HCT116 (cell line): ENCODE data around the gene TOR4A. TPM values are rescaled to one million over a fixed set of nuclear protein-coding genes. Genes with fewer than 3 reads are reported as not detected.

ENCODE experiments used
- ATAC-seq: fragments of 200-7000 bp; cut with Tn5 transposase; 2 replicates; pipeline ENCODE4 v1.9.1; 2020; ENCODE audit warnings: mild to moderate bottlenecking, moderate library complexity
- BruUV-seq: library from RNA; stranded (reverse); fragments of 400-500 nt; replicated peaks from 2 replicates; lab custom pipeline; 2021; lab: Mats Ljungman, UMichigan
- CTCF ChIA-PET: fragments of 300-600 bp; sonication (Branson Sonifier 250); formaldehyde crosslinking; loops from one replicate; lab custom pipeline; 2021; ENCODE audit warnings: antibody characterized with exemption; lab: Charles Lee
- POLR2A ChIA-PET: fragments of 300-600, 350-600 bp; sonication (Branson Sonifier 250); formaldehyde crosslinking; loops from one replicate; lab custom pipeline; 2021; ENCODE audit warnings: antibody characterized with exemption; lab: Charles Lee
- RAD21 ChIA-PET, 2 experiments: fragments of 300-600 bp; sonication (Branson Sonifier 250); formaldehyde crosslinking; loops; one replicate each; lab custom pipeline; 2023; ENCODE audit warnings: low total read pairs in 2 of 2; ENCODE audit not compliant: uncharacterized antibody in 2 of 2, unreplicated experiment in 2 of 2, low non-redundant PET in 1 of 2; lab: Charles Lee
- DNase-seq: peaks from one replicate; pipeline ENCODE4 v3.0.0-alpha.2; 2010; ENCODE audit warnings: low read depth, low spot score
- H2AFZ ChIP-seq: fragments of 200-600 bp; shearing (Covaris generic), sonication (generic); 2 replicates; pipeline ENCODE4 v1.6.1; 2017; ENCODE audit warnings: low read depth, mixed run types, mixed read lengths, antibody characterized with exemption, low read length; ENCODE audit not compliant: poor library complexity, severe bottlenecking
- H3K27ac ChIP-seq: 2 replicates; pipeline ENCODE4 v1.5.1; 2012; ENCODE audit warnings: low read depth, low read length
- H3K27me3 ChIP-seq: fragments of 200-600 bp; sonication (generic); 2 replicates; pipeline ENCODE4 v1.6.1; 2016; ENCODE audit warnings: mixed run types, low read length, mixed read lengths; ENCODE audit not compliant: insufficient read depth
- H3K36me3 ChIP-seq, 2 experiments: fragments of 200-500 bp in 1 of 2; fragments of 200-600 bp in 1 of 2; sonication (Bioruptor generic) in 1 of 2; sonication (generic) in 1 of 2; 2 replicates each; pipeline versions ENCODE4 v1.5.1 to v1.6.1; 2014 to 2016; ENCODE audit warnings: low read length in 2 of 2, inconsistent platforms in 1 of 2, mixed read lengths in 1 of 2, mixed run types in 1 of 2; ENCODE audit not compliant: insufficient read depth in 2 of 2, control insufficient read depth in 1 of 2
- H3K4me1 ChIP-seq, 2 experiments: fragments of 200-600 bp in 1 of 2; sonication (generic) in 1 of 2; 2 replicates each; pipeline versions ENCODE4 v1.5.1 to v1.6.1; 2012 to 2017; ENCODE audit warnings: low read length in 2 of 2, inconsistent platforms in 1 of 2, mild to moderate bottlenecking in 1 of 2, mixed read lengths in 1 of 2, mixed run types in 1 of 2, moderate library complexity in 1 of 2; ENCODE audit not compliant: insufficient read depth in 2 of 2, control insufficient read depth in 1 of 2
- H3K4me2 ChIP-seq: fragments of 200-600 bp; sonication (generic); 2 replicates; pipeline ENCODE4 v1.6.1; 2017; ENCODE audit warnings: mixed run types, low read length, mixed read lengths
- H3K4me3 ChIP-seq, 2 experiments: fragments of 200-600 bp in 1 of 2; sonication (generic) in 1 of 2; replicated peaks in 1 of 2; 2 replicates each; pipeline ENCODE4 v1.5.1; 2011 to 2016; ENCODE audit warnings: low read length in 2 of 2, control low read depth in 1 of 2, low read depth in 1 of 2, mild to moderate bottlenecking in 1 of 2, mixed read lengths in 1 of 2, mixed run types in 1 of 2
- H3K79me2 ChIP-seq: fragments of 200-600 bp; sonication (generic); 2 replicates; pipeline ENCODE4 v1.6.1; 2017; ENCODE audit warnings: mild to moderate bottlenecking, mixed run types, low read length, moderate library complexity, mixed read lengths; ENCODE audit not compliant: insufficient read depth
- H3K9ac ChIP-seq: fragments of 200-600 bp; sonication (generic); 2 replicates; pipeline ENCODE4 v1.6.1; 2016; ENCODE audit warnings: low read length, mixed read lengths
- H3K9me2 ChIP-seq: fragments of 200-600 bp; sonication (generic), shearing (Covaris generic); 2 replicates; pipeline ENCODE4 v1.6.1; 2017; ENCODE audit warnings: mixed run types, mild to moderate bottlenecking, moderate library complexity; ENCODE audit not compliant: insufficient read depth
- H3K9me3 ChIP-seq, 2 experiments: fragments of 200-500 bp in 1 of 2; fragments of 200-600 bp in 1 of 2; sonication (Bioruptor generic) in 1 of 2; sonication (generic) in 1 of 2; 2 replicates each; pipeline ENCODE4 v1.6.1; 2014 to 2017; ENCODE audit warnings: low read length in 2 of 2, mixed read lengths in 2 of 2, inconsistent platforms in 1 of 2, low read depth in 1 of 2, mild to moderate bottlenecking in 1 of 2, mixed run types in 1 of 2, moderate library complexity in 1 of 2; ENCODE audit not compliant: control insufficient read depth in 1 of 2, insufficient read depth in 1 of 2
- H4K20me1 ChIP-seq: fragments of 200-600 bp; sonication (generic), shearing (Covaris generic); 2 replicates; pipeline ENCODE4 v1.6.1; 2017; ENCODE audit warnings: mixed run types, mild to moderate bottlenecking, moderate library complexity; ENCODE audit not compliant: insufficient read depth
- POLR2A ChIP-seq: IDR thresholded peaks from 2 replicates; pipeline ENCODE4 v1.7.0; 2011; ENCODE audit warnings: borderline replicate concordance; ENCODE audit not compliant: insufficient read depth, insufficient read length; ENCODE audit errors: extremely low read depth
- SIN3A ChIP-seq: IDR thresholded peaks from 2 replicates; pipeline ENCODE4 v1.6.1; 2012; ENCODE audit warnings: low read depth
- TCF7L2 ChIP-seq: IDR thresholded peaks from 2 replicates; pipeline ENCODE4 v1.7.0; 2011; ENCODE audit warnings: borderline replicate concordance, inconsistent platforms; ENCODE audit not compliant: insufficient read depth, insufficient read length; ENCODE audit errors: extremely low read depth
- YY1 ChIP-seq: IDR thresholded peaks from 2 replicates; pipeline ENCODE4 v1.6.1; 2011; ENCODE audit warnings: low read length, low read depth, moderate library complexity, mild to moderate bottlenecking; ENCODE audit not compliant: insufficient replicate concordance; ENCODE audit errors: extremely low read depth
- ZNF274 ChIP-seq: fragments of 200-500 bp; sonication (Bioruptor generic); IDR thresholded peaks from 2 replicates; pipeline ENCODE4 v1.6.1; 2014; ENCODE audit warnings: mild to moderate bottlenecking, low read depth, low read length, inconsistent platforms
- intact Hi-C: fragments of 100-400 bp; cut with micrococcal nuclease; formaldehyde crosslinking; loops from 2 replicates; pipeline ENCODE4 v1.10.0; 2022
- total RNA-seq: library from RNA; stranded (reverse); gene quantifications from one replicate; pipeline ENCODE4 v1.2.1, GENCODE V29; 2021; ENCODE audit not compliant: unreplicated experiment
- TF ChIP-seq, protein P1 (sequence below): IDR thresholded peaks from 2 replicates; pipeline ENCODE4 v1.6.1; 2012
- TF ChIP-seq, protein P2 (sequence below): IDR thresholded peaks from 2 replicates; pipeline ENCODE4 v1.6.1; 2012; ENCODE audit warnings: low read depth

Gene TOR4A
- total RNA-seq, 1 experiment from 2014 or later: 34.0 TPM

DNA sequence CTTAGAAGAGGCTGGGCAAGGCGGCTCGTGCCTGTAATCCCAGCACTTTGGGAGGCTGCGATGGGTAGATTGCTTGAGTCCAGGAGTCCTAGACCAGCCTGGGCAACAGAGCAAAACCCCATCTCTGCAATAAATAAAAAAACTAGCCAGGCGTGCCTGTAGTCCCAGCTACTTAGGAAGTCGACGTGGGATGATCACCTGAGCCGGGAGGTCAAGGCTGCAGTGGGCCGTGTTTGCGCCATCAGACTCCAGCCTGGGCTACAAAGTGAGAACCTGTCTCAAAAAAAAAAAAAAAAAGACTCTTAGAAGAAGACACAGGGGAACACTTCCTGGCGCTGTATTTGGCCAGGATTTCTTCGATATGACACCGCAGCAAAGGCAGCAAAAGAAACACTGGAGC, 48.3 kb downstream of the TOR4A start:
- BruUV-seq: no TSS peak
- no peaks in the 10 kb centered on the region for H3K4me1 ChIP-seq
- ChIA-PET POLR2A (no interaction called here), RAD21 (no interaction called here), CTCF (no interaction called here)
- H4K20me1 ChIP-seq: no peaks in the 10 kb centered on the region
- H3K9me2 ChIP-seq: no peaks in the 10 kb centered on the region
- H3K27ac ChIP-seq: no peak overlapping the region
- H3K4me3 ChIP-seq: no peak overlapping the region
- H3K9me3 ChIP-seq: no peaks in the 10 kb centered on the region
- intact Hi-C loops: no loop called here
- H3K79me2 ChIP-seq: no peaks in the 10 kb centered on the region
- H2AFZ ChIP-seq: no peak overlapping the region
- TF ChIP-seq, protein P1, sequence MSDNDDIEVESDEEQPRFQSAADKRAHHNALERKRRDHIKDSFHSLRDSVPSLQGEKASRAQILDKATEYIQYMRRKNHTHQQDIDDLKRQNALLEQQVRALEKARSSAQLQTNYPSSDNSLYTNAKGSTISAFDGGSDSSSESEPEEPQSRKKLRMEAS: no peak
- TF ChIP-seq ZNF274: no peak
- TF ChIP-seq YY1: no peak
- no peak for TF ChIP-seq TCF7L2
- no peak for TF ChIP-seq SIN3A
- no peak for TF ChIP-seq POLR2A
- TF ChIP-seq, protein P2, sequence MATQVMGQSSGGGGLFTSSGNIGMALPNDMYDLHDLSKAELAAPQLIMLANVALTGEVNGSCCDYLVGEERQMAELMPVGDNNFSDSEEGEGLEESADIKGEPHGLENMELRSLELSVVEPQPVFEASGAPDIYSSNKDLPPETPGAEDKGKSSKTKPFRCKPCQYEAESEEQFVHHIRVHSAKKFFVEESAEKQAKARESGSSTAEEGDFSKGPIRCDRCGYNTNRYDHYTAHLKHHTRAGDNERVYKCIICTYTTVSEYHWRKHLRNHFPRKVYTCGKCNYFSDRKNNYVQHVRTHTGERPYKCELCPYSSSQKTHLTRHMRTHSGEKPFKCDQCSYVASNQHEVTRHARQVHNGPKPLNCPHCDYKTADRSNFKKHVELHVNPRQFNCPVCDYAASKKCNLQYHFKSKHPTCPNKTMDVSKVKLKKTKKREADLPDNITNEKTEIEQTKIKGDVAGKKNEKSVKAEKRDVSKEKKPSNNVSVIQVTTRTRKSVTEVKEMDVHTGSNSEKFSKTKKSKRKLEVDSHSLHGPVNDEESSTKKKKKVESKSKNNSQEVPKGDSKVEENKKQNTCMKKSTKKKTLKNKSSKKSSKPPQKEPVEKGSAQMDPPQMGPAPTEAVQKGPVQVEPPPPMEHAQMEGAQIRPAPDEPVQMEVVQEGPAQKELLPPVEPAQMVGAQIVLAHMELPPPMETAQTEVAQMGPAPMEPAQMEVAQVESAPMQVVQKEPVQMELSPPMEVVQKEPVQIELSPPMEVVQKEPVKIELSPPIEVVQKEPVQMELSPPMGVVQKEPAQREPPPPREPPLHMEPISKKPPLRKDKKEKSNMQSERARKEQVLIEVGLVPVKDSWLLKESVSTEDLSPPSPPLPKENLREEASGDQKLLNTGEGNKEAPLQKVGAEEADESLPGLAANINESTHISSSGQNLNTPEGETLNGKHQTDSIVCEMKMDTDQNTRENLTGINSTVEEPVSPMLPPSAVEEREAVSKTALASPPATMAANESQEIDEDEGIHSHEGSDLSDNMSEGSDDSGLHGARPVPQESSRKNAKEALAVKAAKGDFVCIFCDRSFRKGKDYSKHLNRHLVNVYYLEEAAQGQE: no peak
- no peak overlapping the region for H3K9ac ChIP-seq
- DNase-seq (no peak), ATAC-seq (no peak)
- H3K27me3 ChIP-seq: peaks cover 22% of the 10 kb centered on the region
- H3K36me3 ChIP-seq: no peaks in the 10 kb centered on the region
- H3K4me2 ChIP-seq: no peak overlapping the region
